Kidney (tissue), 14 donors: ENCODE data around the gene GNAT1. TPM values are rescaled to one million over a fixed set of nuclear protein-coding genes. Genes with fewer than 3 reads are reported as not detected.

Experiments used
- DNase-seq, 5 donors: peaks; one replicate each; pipeline ENCODE4 v3.0.0-alpha.2; 2013 to 2020
- FAIRE-seq: peaks from 2 replicates; lab custom pipeline; 2012; peaks lifted over from hg19 to GRCh38; lab: Jason Lieb, UNC
- H3K27ac ChIP-seq, 2 donors: one replicate each; pipeline ENCODE4 v1.7.0; 2013; ENCODE audit warnings: low read depth in 2 of 2, low read length in 2 of 2, inconsistent platforms in 1 of 2
- H3K27me3 ChIP-seq: one replicate; pipeline ENCODE4 v1.7.1; 2013; ENCODE audit warnings: low read length, inconsistent platforms; ENCODE audit not compliant: control insufficient read depth, insufficient read depth
- H3K36me3 ChIP-seq, 3 donors: one replicate each; pipeline versions ENCODE4 v1.7.0 to v1.7.1; 2013; ENCODE audit warnings: low read length in 3 of 3, control low read depth in 1 of 3, inconsistent platforms in 1 of 3; ENCODE audit not compliant: insufficient read depth in 3 of 3, control insufficient read depth in 2 of 3
- H3K4me1 ChIP-seq, 3 donors: one replicate each; pipeline versions ENCODE4 v1.7.0 to v1.7.1; 2013; ENCODE audit warnings: low read length in 3 of 3, inconsistent platforms in 1 of 3, low read depth in 1 of 3; ENCODE audit not compliant: control insufficient read depth in 2 of 3, insufficient read depth in 2 of 3
- H3K4me3 ChIP-seq, 3 donors: one replicate each; pipeline versions ENCODE4 v1.7.0 to v1.8.1; 2013; ENCODE audit warnings: low read length in 3 of 3, control low read depth in 1 of 3, inconsistent platforms in 1 of 3
- H3K9ac ChIP-seq, 3 donors: one replicate each; pipeline versions ENCODE4 v1.7.0 to v1.7.1; 2013; ENCODE audit warnings: low read length in 3 of 3, control low read depth in 1 of 3, inconsistent platforms in 1 of 3
- H3K9me3 ChIP-seq, 3 donors: one replicate each; pipeline versions ENCODE4 v1.7.0 to v1.7.1; 2013; ENCODE audit warnings: low read length in 3 of 3, control low read depth in 1 of 3, inconsistent platforms in 1 of 3; ENCODE audit not compliant: control insufficient read depth in 2 of 3, insufficient read depth in 1 of 3
- CTCF ChIP-seq: IDR thresholded peaks from 3 replicates; pipeline ENCODE4 v1.5.1; 2012; ENCODE audit warnings: mild to moderate bottlenecking, moderate library complexity, borderline replicate concordance; ENCODE audit not compliant: insufficient read depth; ENCODE audit errors: extremely low read depth
- intact Hi-C: fragments of 100-400 bp; cut with DNase I; formaldehyde crosslinking; loops from one replicate; pipeline ENCODE4 v1.11.1; 2022
- polyA plus RNA-seq: library from polyadenylated mRNA; stranded (reverse); fragments of 350-450 nt; fragmentation: Illumina TruSeq; extraction: RNeasy Lipid Tissue Mini Kit (QIAGEN cat#74804); gene quantifications from one replicate; pipeline ENCODE4 v1.2.3, GENCODE V29; 2014; ENCODE audit warnings: low read depth, low replicate concordance; ENCODE audit not compliant: insufficient read depth
- total RNA-seq: library from RNA; stranded (reverse); fragmentation: NEBNext Ultra II Directional; extraction: Animal tissue kit (Norgen Biotek cat#: 25700); gene quantifications from one replicate; pipeline ENCODE4 v1.2.1, GENCODE V29; 2021
- donor health status: control.
- donor health status: control.
- donor health status: control.
- donor health status: control.
- donor health status: control.
- donor health status: DM: yes; HTN: yes; CAD: no.
- donor health status: Normal renal cell carcinoma (clear cell type).

The GNAT1 gene
- total and polyA plus RNA-seq, 2 donors from 2014 or later: not detected

- Histone ChIP-seq H3K27ac (no peak overlapping the region), H3K36me3 (no peaks in the 10 kb centered on the region), H3K4me1 (no peaks in the 10 kb centered on the region), H3K9me3 (no peaks in the 10 kb centered on the region), H3K4me3 (no peak overlapping the region), H3K9ac (no peak overlapping the region), H3K27me3 (no peaks in the 10 kb centered on the region)
- FAIRE-seq (no peak), DNase-seq (no peak)
- TF ChIP-seq CTCF: no peak
- intact Hi-C loops: no loop called here
These were observed 22.0 kb downstream of the GNAT1 start for GRCh38 chr3:50213373-50213772.

- no peak for DNase-seq
- FAIRE-seq: no peak
- Histone ChIP-seq H3K27ac (no peak overlapping the region), H3K9me3 (no peaks in the 10 kb centered on the region), H3K9ac (no peak overlapping the region), H3K4me3 (no peak overlapping the region), H3K27me3 (no peaks in the 10 kb centered on the region), H3K36me3 (no peaks in the 10 kb centered on the region), H3K4me1 (no peaks in the 10 kb centered on the region)
- intact Hi-C loops: no loop called here
- TF ChIP-seq CTCF: no peak
These were observed 23.4 kb downstream of the GNAT1 start for GRCh38 chr3:50214824-50215223.

- intact Hi-C loops: no loop called here
- H3K27me3 ChIP-seq: no peaks in the 10 kb centered on the region
These were observed 24.1 kb downstream of the GNAT1 start for GRCh38 chr3:50215529-50215928.

More at GRCh38 chr3:50215529-50215928, 24.1 kb downstream of the GNAT1 start:
- Histone ChIP-seq H3K4me3 (no peak overlapping the region), H3K36me3 (no peaks in the 10 kb centered on the region), H3K9me3 (no peaks in the 10 kb centered on the region), H3K4me1 (no peaks in the 10 kb centered on the region), H3K27ac (no peak overlapping the region), H3K9ac (no peak overlapping the region)
- FAIRE-seq (no peak), DNase-seq (no peak)
- no peak for TF ChIP-seq CTCF
